HepG2 (cell line): ENCODE data around the gene MC1R. TPM values are rescaled to one million over a fixed set of nuclear protein-coding genes. Genes with fewer than 3 reads are reported as not detected.

Source experiments
- ARID2 ChIP-seq: sonication (generic); formaldehyde crosslinking; IDR thresholded peaks from 2 replicates; pipeline ENCODE4 v1.8.1; 2022; ENCODE audit warnings: mild to moderate bottlenecking, missing genetic modification reagents, borderline replicate concordance
- EED ChIP-seq: sonication (generic); formaldehyde crosslinking; IDR thresholded peaks from 2 replicates; pipeline ENCODE4 v1.5.0; 2020; ENCODE audit warnings: mild to moderate bottlenecking, missing genetic modification reagents
- GABPA ChIP-seq, 2 experiments: IDR thresholded peaks; 2 replicates each; pipeline ENCODE4 v1.6.1; 2011 to 2016; ENCODE audit warnings: low read depth in 2 of 2, low read length in 1 of 2, missing biosample characterization in 1 of 2, missing genetic modification characterization in 1 of 2
- HES4 ChIP-seq: sonication (generic); formaldehyde crosslinking; IDR thresholded peaks from 2 replicates; pipeline ENCODE4 v1.9.0; 2021; ENCODE audit warnings: mild to moderate bottlenecking, missing genetic modification reagents, borderline replicate concordance
- HNF4G ChIP-seq, 2 experiments: sonication (generic) in 1 of 2; formaldehyde crosslinking in 1 of 2; IDR thresholded peaks; 2 replicates each; pipeline versions ENCODE4 v1.4.0 to v1.6.1; 2011 to 2020; ENCODE audit warnings: borderline replicate concordance in 2 of 2, low read depth in 2 of 2, mild to moderate bottlenecking in 2 of 2, low read length in 1 of 2, missing genetic modification reagents in 1 of 2, moderate library complexity in 1 of 2
- IKZF4 ChIP-seq: sonication (generic); formaldehyde crosslinking; IDR thresholded peaks from 2 replicates; pipeline ENCODE4 v1.5.1; 2020; ENCODE audit warnings: borderline replicate concordance, mild to moderate bottlenecking, low read depth, missing genetic modification reagents; ENCODE audit errors: not compliant biosample characterization
- JUN ChIP-seq: sonication (generic); formaldehyde crosslinking; IDR thresholded peaks from 2 replicates; pipeline ENCODE4 v1.4.0; 2020; ENCODE audit warnings: mild to moderate bottlenecking, missing genetic modification reagents
- NPAS2 ChIP-seq: sonication (generic); formaldehyde crosslinking; IDR thresholded peaks from 2 replicates; pipeline ENCODE4 v1.8.0; 2022; ENCODE audit warnings: mild to moderate bottlenecking, missing genetic modification reagents, borderline replicate concordance
- NR2F1 ChIP-seq, 2 experiments: fragments of 450-650 bp in 1 of 2; formaldehyde crosslinking in 1 of 2; IDR thresholded peaks; 2 replicates each; pipeline versions ENCODE4 v1.5.0 to v1.6.1; 2016 to 2020; ENCODE audit warnings: mild to moderate bottlenecking in 1 of 2, missing compliant biosample characterization in 1 of 2, missing genetic modification reagents in 1 of 2, moderate library complexity in 1 of 2
- SKI ChIP-seq: fragments of 450-650 bp; IDR thresholded peaks from one replicate; pipeline ENCODE4 v1.6.1; 2018; ENCODE audit warnings: mild to moderate bottlenecking; ENCODE audit not compliant: partially characterized antibody
- ZNF207 ChIP-seq: fragments of 450-650 bp; IDR thresholded peaks from 2 replicates; pipeline ENCODE4 v1.6.1; 2016; ENCODE audit warnings: antibody characterized with exemption, borderline replicate concordance
- ZNF441 ChIP-seq: sonication (generic); formaldehyde crosslinking; IDR thresholded peaks from 2 replicates; pipeline ENCODE4 v1.7.0; 2021; ENCODE audit warnings: missing genetic modification reagents, borderline replicate concordance
- ZNF776 ChIP-seq: sonication (generic); formaldehyde crosslinking; IDR thresholded peaks from 2 replicates; pipeline ENCODE4 v1.4.0; 2020; ENCODE audit warnings: mild to moderate bottlenecking, missing genetic modification reagents
- ZNF850 ChIP-seq: sonication (generic); formaldehyde crosslinking; conservative IDR thresholded peaks from 2 replicates; pipeline ENCODE4 v1.9.0; 2021; ENCODE audit warnings: mild to moderate bottlenecking, missing genetic modification reagents
- ZSCAN29 ChIP-seq: sonication (generic); formaldehyde crosslinking; conservative IDR thresholded peaks from 2 replicates; pipeline ENCODE4 v1.4.0; 2020; ENCODE audit warnings: mild to moderate bottlenecking, missing genetic modification reagents
- polyA plus RNA-seq, 8 experiments: library from polyadenylated mRNA; depleted of rRNA in 3 of 8; stranded (reverse) in 7 of 8; unstranded in 1 of 8; fragments of >200 nt; fragmentation: Illumina TruSeq in 4 of 8; extraction: Trizol in 4 of 8; gene quantifications; 2 replicates each; pipeline versions ENCODE4 v1.2.1 to v1.2.3, GENCODE V29; 2011 to 2016; ENCODE audit warnings: low read depth in 4 of 8, missing spikeins in 1 of 8, mixed read lengths in 1 of 8; ENCODE audit not compliant: insufficient read depth in 1 of 8
- total RNA-seq, 5 experiments: library from RNA; depleted of rRNA; stranded (reverse); fragments of >200 nt; fragmentation: Illumina TruSeq; extraction: Trizol; gene quantifications; 2 replicates each; pipeline ENCODE4 v1.2.3, GENCODE V29; 2016; ENCODE audit warnings: low read depth in 1 of 5
- TF ChIP-seq, protein P1 (sequence below): sonication (generic); formaldehyde crosslinking; conservative IDR thresholded peaks from 2 replicates; pipeline ENCODE4 v1.5.0; 2020; ENCODE audit warnings: missing genetic modification reagents
- TF ChIP-seq, protein P2 (sequence below): sonication (generic); formaldehyde crosslinking; IDR thresholded peaks from 2 replicates; pipeline ENCODE4 v1.5.0; 2020; ENCODE audit warnings: missing genetic modification reagents, mild to moderate bottlenecking, borderline replicate concordance
- TF ChIP-seq, protein P3 (sequence below): sonication (generic); formaldehyde crosslinking; IDR thresholded peaks from 2 replicates; pipeline ENCODE4 v1.4.0; 2020; ENCODE audit warnings: missing genetic modification reagents
- TF ChIP-seq, protein P4 (sequence below): sonication (generic); formaldehyde crosslinking; IDR thresholded peaks from 2 replicates; pipeline ENCODE4 v1.8.1; 2023; ENCODE audit warnings: mild to moderate bottlenecking, missing genetic modification reagents
- TF ChIP-seq, protein P5 (sequence below): sonication (generic); formaldehyde crosslinking; IDR thresholded peaks from 2 replicates; pipeline ENCODE4 v1.8.0; 2022; ENCODE audit warnings: missing genetic modification reagents, mild to moderate bottlenecking, moderate library complexity, borderline replicate concordance

MC1R gene
- total and polyA plus RNA-seq, 2 of the 13 experiments (the other 11 are each of a cell fraction or from before 2014, with no cell fraction given): 9.1 to 14.8 TPM

DNA sequence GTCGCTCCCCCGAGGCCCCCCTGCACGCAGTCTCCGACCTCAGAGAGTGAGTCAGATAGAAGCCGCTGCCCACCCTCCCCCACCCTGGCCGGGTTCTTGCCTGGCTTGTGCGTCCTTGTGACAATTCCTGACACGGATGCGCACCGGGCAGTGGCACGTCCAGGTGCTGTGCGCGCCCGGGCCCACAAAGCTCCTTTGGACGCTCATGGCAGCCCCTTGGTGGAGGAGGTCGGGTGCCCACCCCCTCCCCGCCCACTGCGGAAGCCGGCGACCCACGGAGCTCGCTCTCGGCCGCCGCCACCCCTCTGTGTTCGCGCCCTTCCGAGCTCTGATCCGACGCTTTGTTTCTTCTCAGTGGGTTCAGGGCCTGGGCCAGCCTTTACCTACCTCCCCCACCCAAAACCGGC, 3.8 kb downstream of the MC1R start (continued):
- TF ChIP-seq ZSCAN29 (no peak), GABPA (IDR thresholded peaks at IDR 0.05; ENCODE audit: low read depth, low read length) (no peak), GABPA (CRISPR knock-in tag; IDR thresholded peaks at IDR 0.05; ENCODE audit: low read depth) (peak; percentile 42), NR2F1 (CRISPR knock-in tag; IDR thresholded peaks at IDR 0.05) (no peak), HES4 (CRISPR knock-in tag) (no peak), JUN (CRISPR knock-in tag) (0 out of 2 replicates have a peak, but pooled peaks have one; percentile 60), IKZF4 (CRISPR knock-in tag) (no peak), ZNF441 (CRISPR knock-in tag) (no peak; the same call in 1 of the 2 replicates), NPAS2 (CRISPR knock-in tag) (0 out of 2 replicates have a peak, but pooled peaks have one; percentile 89), SKI (no peak), EED (CRISPR knock-in tag) (no peak; the same call in 1 of the 2 replicates), HNF4G (IDR thresholded peaks at IDR 0.05; ENCODE audit: borderline replicate concordance, low read depth, low read length) (0 out of 2 replicates have a peak, but pooled peaks have one; percentile 2), HNF4G (CRISPR knock-in tag; IDR thresholded peaks at IDR 0.05; ENCODE audit: borderline replicate concordance, low read depth) (peak; percentile 33; the same call in 1 of the 2 replicates), ZNF776 (CRISPR knock-in tag) (no peak; the same call in 1 of the 2 replicates), ZNF207 (no peak), ARID2 (0 out of 2 replicates have a peak, but pooled peaks have one; percentile 92), ZNF850 (CRISPR knock-in tag) (no peak)
- TF ChIP-seq, protein P1, sequence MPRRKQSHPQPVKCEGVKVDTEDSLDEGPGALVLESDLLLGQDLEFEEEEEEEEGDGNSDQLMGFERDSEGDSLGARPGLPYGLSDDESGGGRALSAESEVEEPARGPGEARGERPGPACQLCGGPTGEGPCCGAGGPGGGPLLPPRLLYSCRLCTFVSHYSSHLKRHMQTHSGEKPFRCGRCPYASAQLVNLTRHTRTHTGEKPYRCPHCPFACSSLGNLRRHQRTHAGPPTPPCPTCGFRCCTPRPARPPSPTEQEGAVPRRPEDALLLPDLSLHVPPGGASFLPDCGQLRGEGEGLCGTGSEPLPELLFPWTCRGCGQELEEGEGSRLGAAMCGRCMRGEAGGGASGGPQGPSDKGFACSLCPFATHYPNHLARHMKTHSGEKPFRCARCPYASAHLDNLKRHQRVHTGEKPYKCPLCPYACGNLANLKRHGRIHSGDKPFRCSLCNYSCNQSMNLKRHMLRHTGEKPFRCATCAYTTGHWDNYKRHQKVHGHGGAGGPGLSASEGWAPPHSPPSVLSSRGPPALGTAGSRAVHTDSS: no peak
- TF ChIP-seq, protein P2, sequence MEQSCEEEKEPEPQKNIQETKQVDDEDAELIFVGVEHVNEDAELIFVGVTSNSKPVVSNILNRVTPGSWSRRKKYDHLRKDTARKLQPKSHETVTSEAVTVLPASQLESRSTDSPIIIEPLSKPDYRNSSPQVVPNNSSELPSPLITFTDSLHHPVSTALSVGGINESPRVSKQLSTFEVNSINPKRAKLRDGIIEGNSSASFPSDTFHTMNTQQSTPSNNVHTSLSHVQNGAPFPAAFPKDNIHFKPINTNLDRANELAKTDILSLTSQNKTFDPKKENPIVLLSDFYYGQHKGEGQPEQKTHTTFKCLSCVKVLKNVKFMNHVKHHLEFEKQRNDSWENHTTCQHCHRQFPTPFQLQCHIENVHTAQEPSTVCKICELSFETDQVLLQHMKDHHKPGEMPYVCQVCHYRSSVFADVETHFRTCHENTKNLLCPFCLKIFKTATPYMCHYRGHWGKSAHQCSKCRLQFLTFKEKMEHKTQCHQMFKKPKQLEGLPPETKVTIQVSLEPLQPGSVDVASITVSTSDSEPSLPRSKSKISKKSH (CRISPR knock-in tag): no peak
- TF ChIP-seq, protein P3, sequence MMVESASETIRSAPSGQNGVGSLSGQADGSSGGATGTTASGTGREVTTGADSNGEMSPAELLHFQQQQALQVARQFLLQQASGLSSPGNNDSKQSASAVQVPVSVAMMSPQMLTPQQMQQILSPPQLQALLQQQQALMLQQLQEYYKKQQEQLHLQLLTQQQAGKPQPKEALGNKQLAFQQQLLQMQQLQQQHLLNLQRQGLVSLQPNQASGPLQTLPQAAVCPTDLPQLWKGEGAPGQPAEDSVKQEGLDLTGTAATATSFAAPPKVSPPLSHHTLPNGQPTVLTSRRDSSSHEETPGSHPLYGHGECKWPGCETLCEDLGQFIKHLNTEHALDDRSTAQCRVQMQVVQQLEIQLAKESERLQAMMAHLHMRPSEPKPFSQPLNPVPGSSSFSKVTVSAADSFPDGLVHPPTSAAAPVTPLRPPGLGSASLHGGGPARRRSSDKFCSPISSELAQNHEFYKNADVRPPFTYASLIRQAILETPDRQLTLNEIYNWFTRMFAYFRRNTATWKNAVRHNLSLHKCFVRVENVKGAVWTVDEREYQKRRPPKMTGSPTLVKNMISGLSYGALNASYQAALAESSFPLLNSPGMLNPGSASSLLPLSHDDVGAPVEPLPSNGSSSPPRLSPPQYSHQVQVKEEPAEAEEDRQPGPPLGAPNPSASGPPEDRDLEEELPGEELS: peak; percentile 8; the same call in 1 of the 2 replicates
- TF ChIP-seq, protein P4, sequence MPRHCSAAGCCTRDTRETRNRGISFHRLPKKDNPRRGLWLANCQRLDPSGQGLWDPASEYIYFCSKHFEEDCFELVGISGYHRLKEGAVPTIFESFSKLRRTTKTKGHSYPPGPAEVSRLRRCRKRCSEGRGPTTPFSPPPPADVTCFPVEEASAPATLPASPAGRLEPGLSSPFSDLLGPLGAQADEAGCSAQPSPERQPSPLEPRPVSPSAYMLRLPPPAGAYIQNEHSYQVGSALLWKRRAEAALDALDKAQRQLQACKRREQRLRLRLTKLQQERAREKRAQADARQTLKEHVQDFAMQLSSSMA (CRISPR knock-in tag): peak; percentile 32; the same call in 1 of the 2 replicates
- TF ChIP-seq, protein P5, sequence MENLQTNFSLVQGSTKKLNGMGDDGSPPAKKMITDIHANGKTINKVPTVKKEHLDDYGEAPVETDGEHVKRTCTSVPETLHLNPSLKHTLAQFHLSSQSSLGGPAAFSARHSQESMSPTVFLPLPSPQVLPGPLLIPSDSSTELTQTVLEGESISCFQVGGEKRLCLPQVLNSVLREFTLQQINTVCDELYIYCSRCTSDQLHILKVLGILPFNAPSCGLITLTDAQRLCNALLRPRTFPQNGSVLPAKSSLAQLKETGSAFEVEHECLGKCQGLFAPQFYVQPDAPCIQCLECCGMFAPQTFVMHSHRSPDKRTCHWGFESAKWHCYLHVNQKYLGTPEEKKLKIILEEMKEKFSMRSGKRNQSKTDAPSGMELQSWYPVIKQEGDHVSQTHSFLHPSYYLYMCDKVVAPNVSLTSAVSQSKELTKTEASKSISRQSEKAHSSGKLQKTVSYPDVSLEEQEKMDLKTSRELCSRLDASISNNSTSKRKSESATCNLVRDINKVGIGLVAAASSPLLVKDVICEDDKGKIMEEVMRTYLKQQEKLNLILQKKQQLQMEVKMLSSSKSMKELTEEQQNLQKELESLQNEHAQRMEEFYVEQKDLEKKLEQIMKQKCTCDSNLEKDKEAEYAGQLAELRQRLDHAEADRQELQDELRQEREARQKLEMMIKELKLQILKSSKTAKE (CRISPR knock-in tag): peak; percentile 17; the same call in 1 of the 2 replicates
